B cell (primary cell): Measurements from ENCODE around the gene DPYD.

Source experiments
- EZH2 ChIP-seq: IDR thresholded peaks from 2 replicates; pipeline ENCODE4 v1.6.1; 2012; ENCODE audit warnings: borderline replicate concordance, low read depth, mild to moderate bottlenecking, moderate library complexity, low read length; ENCODE audit not compliant: insufficient read depth, poor library complexity, severe bottlenecking
- TF ChIP-seq, protein P1 (sequence below): fragments of 200-600 bp; IDR thresholded peaks from one replicate; pipeline ENCODE4 v1.8.0; 2022; ENCODE audit warnings: antibody characterized with exemption, mild to moderate bottlenecking

- TF ChIP-seq, protein P1, sequence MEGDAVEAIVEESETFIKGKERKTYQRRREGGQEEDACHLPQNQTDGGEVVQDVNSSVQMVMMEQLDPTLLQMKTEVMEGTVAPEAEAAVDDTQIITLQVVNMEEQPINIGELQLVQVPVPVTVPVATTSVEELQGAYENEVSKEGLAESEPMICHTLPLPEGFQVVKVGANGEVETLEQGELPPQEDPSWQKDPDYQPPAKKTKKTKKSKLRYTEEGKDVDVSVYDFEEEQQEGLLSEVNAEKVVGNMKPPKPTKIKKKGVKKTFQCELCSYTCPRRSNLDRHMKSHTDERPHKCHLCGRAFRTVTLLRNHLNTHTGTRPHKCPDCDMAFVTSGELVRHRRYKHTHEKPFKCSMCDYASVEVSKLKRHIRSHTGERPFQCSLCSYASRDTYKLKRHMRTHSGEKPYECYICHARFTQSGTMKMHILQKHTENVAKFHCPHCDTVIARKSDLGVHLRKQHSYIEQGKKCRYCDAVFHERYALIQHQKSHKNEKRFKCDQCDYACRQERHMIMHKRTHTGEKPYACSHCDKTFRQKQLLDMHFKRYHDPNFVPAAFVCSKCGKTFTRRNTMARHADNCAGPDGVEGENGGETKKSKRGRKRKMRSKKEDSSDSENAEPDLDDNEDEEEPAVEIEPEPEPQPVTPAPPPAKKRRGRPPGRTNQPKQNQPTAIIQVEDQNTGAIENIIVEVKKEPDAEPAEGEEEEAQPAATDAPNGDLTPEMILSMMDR, result no peak
- TF ChIP-seq EZH2, result no peak
Observed at GRCh38 chr1:97441966-97442365, 478.9 kb downstream of the DPYD start.
